SK-N-SH treated with all-trans-retinoic acid at 6 μM for 48 hours (cell line): ENCODE measurements around the gene MUC5AC.

Source experiments
- ATAC-seq: fragments of 200-7000 bp; cut with Tn5 transposase; 3 replicates; pipeline ENCODE4 v1.9.1; 2020; ENCODE audit warnings: mild to moderate bottlenecking, moderate library complexity
- ARNTL ChIP-seq: fragments of 450-650 bp; formaldehyde crosslinking; IDR thresholded peaks from 2 replicates; pipeline ENCODE4 v1.5.0; 2020; ENCODE audit warnings: low read depth, mild to moderate bottlenecking, moderate library complexity, borderline replicate concordance
- BACH2 ChIP-seq: fragments of 250-450 bp; sonication (Bioruptor Pico); IDR thresholded peaks from 2 replicates; pipeline ENCODE4 v1.9.0; 2021; ENCODE audit warnings: mild to moderate bottlenecking, borderline replicate concordance
- CREB5 ChIP-seq: fragments of 250-450 bp; sonication (Bioruptor Pico); IDR thresholded peaks from 2 replicates; pipeline ENCODE4 v1.5.1; 2020; ENCODE audit warnings: low read depth, mild to moderate bottlenecking, moderate library complexity
- CSDC2 ChIP-seq: fragments of 250-450 bp; sonication (Bioruptor Pico); IDR thresholded peaks from 2 replicates; pipeline ENCODE4 v1.5.0; 2020; ENCODE audit warnings: mild to moderate bottlenecking, moderate library complexity
- CSRNP3 ChIP-seq: fragments of 250-450 bp; sonication (Bioruptor Pico); IDR thresholded peaks from 2 replicates; pipeline ENCODE4 v1.5.1; 2021; ENCODE audit warnings: mild to moderate bottlenecking, moderate library complexity
- ESRRG ChIP-seq: fragments of 250-450 bp; sonication (Bioruptor Pico); IDR thresholded peaks from 2 replicates; pipeline ENCODE4 v1.6.1; 2021; ENCODE audit warnings: mild to moderate bottlenecking
- GLIS3 ChIP-seq: fragments of 250-450 bp; sonication (Bioruptor Pico); IDR thresholded peaks from 2 replicates; pipeline ENCODE4 v1.5.0; 2020; ENCODE audit warnings: mild to moderate bottlenecking, moderate library complexity
- ISL1 ChIP-seq: fragments of 250-450 bp; sonication (Bioruptor Pico); IDR thresholded peaks from 2 replicates; pipeline ENCODE4 v2.1.2; 2022; ENCODE audit warnings: mild to moderate bottlenecking, moderate library complexity
- OSR1 ChIP-seq: fragments of 250-450 bp; sonication (Bioruptor Pico); IDR thresholded peaks from 2 replicates; pipeline ENCODE4 v1.8.0; 2022; ENCODE audit warnings: moderate library complexity, mild to moderate bottlenecking, inconsistent platforms
- PPARA ChIP-seq: fragments of 250-450 bp; sonication (Bioruptor Pico); IDR thresholded peaks from 2 replicates; pipeline ENCODE4 v1.5.0; 2020; ENCODE audit warnings: mild to moderate bottlenecking, borderline replicate concordance
- TCF4 ChIP-seq: fragments of 250-450 bp; sonication (Bioruptor Pico); IDR thresholded peaks from 2 replicates; pipeline ENCODE4 v1.8.0; 2021; ENCODE audit warnings: mild to moderate bottlenecking, moderate library complexity, borderline replicate concordance
- TOX ChIP-seq: fragments of 250-450 bp; sonication (Bioruptor Pico); IDR thresholded peaks from 2 replicates; pipeline ENCODE4 v1.8.0; 2021; ENCODE audit warnings: mild to moderate bottlenecking, moderate library complexity, borderline replicate concordance
- TSHZ2 ChIP-seq: fragments of 250-450 bp; sonication (Bioruptor Pico); IDR thresholded peaks from 2 replicates; pipeline ENCODE4 v1.5.0; 2020; ENCODE audit warnings: mild to moderate bottlenecking, moderate library complexity
- ZC3H10 ChIP-seq: fragments of 250-450 bp; sonication (Bioruptor Pico); IDR thresholded peaks from 2 replicates; pipeline ENCODE4 v1.5.1; 2021; ENCODE audit warnings: mild to moderate bottlenecking, moderate library complexity
- ZFP3 ChIP-seq: fragments of 250-450 bp; sonication (Bioruptor Pico); IDR thresholded peaks from 2 replicates; pipeline ENCODE4 v1.5.0; 2020; ENCODE audit warnings: mild to moderate bottlenecking, moderate library complexity
- ZFP30 ChIP-seq: fragments of 450-650 bp; formaldehyde crosslinking; IDR thresholded peaks from 2 replicates; pipeline ENCODE4 v1.5.0; 2022; ENCODE audit warnings: mild to moderate bottlenecking, moderate library complexity
- ZNF565 ChIP-seq: fragments of 450-650 bp; formaldehyde crosslinking; conservative IDR thresholded peaks from 2 replicates; pipeline ENCODE4 v1.5.0; 2020; ENCODE audit warnings: low read depth, mild to moderate bottlenecking, moderate library complexity
- ZNF70 ChIP-seq: fragments of 450-650 bp; formaldehyde crosslinking; IDR thresholded peaks from 2 replicates; pipeline ENCODE4 v1.5.0; 2020; ENCODE audit warnings: mild to moderate bottlenecking, moderate library complexity
- ZNF8 ChIP-seq: fragments of 450-650 bp; formaldehyde crosslinking; IDR thresholded peaks from 2 replicates; pipeline ENCODE4 v1.5.0; 2020; ENCODE audit warnings: mild to moderate bottlenecking, moderate library complexity
- TF ChIP-seq, protein P1 (sequence below): fragments of 250-450 bp; sonication (Bioruptor Pico); IDR thresholded peaks from 2 replicates; pipeline ENCODE4 v1.8.0; 2020; ENCODE audit warnings: mild to moderate bottlenecking, moderate library complexity, borderline replicate concordance
- TF ChIP-seq, protein P2 (sequence below): fragments of 250-450 bp; sonication (Bioruptor Pico); IDR thresholded peaks from 2 replicates; pipeline ENCODE4 v1.8.0; 2021; ENCODE audit warnings: low read depth, mild to moderate bottlenecking, moderate library complexity, borderline replicate concordance

The MUC5AC gene

GRCh38 chr11:1228921-1229451, 71.2 kb downstream of the MUC5AC start (continued):
- no peak for TF ChIP-seq ZC3H10 (CRISPR knock-in tag)
- no peak for TF ChIP-seq ISL1 (CRISPR knock-in tag)
- no peak for TF ChIP-seq ZNF565
- no peak for TF ChIP-seq TOX (CRISPR knock-in tag)
- TF ChIP-seq BACH2 (CRISPR knock-in tag) = no peak
- TF ChIP-seq TCF4 (CRISPR knock-in tag) = no peak
- no peak for TF ChIP-seq OSR1 (CRISPR knock-in tag)
- no peak for TF ChIP-seq ZFP3 (CRISPR knock-in tag)

DNA sequence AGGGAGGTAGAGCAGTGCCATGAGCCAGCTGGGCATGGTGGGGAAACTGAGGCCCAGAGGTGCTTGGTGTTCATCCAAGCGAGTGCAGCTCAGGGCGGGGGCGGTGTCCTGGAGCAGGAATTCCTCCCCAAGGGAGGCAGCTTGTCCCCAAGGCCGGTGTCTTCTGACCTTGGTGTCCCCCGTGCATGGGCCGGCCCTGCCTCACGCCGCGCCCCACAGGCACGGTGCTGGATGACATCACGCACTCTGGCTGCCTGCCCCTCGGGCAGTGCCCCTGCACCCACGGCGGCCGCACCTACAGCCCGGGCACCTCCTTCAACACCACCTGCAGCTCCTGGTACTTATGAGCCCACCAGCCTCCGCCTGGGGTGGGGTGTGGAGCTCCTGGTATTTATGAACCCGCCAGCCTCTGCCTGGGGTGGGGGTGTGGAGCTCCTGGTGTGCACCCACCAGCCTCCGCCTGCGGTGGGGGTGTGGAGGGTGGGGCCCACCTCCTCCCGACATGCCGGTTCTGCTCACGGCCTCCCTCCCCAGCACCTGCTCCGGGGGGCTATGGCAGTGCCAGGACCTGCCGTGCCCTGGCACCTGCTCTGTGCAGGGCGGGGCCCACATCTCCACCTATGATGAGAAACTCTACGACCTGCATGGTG, 71.8 kb downstream of the MUC5AC start:
- no peak for ATAC-seq
- TF ChIP-seq TOX (CRISPR knock-in tag) (no peak), ZFP30 (CRISPR knock-in tag) (no peak), TSHZ2 (no peak), CSRNP3 (no peak), ESRRG (CRISPR knock-in tag) (no peak), TCF4 (CRISPR knock-in tag) (no peak), CSDC2 (CRISPR knock-in tag) (no peak), PPARA (no peak), ZNF70 (CRISPR knock-in tag) (no peak), OSR1 (CRISPR knock-in tag) (no peak), ZNF8 (no peak), ZC3H10 (CRISPR knock-in tag) (no peak), GLIS3 (no peak), CREB5 (CRISPR knock-in tag) (no peak), ZNF565 (no peak)
- TF ChIP-seq, protein P1, sequence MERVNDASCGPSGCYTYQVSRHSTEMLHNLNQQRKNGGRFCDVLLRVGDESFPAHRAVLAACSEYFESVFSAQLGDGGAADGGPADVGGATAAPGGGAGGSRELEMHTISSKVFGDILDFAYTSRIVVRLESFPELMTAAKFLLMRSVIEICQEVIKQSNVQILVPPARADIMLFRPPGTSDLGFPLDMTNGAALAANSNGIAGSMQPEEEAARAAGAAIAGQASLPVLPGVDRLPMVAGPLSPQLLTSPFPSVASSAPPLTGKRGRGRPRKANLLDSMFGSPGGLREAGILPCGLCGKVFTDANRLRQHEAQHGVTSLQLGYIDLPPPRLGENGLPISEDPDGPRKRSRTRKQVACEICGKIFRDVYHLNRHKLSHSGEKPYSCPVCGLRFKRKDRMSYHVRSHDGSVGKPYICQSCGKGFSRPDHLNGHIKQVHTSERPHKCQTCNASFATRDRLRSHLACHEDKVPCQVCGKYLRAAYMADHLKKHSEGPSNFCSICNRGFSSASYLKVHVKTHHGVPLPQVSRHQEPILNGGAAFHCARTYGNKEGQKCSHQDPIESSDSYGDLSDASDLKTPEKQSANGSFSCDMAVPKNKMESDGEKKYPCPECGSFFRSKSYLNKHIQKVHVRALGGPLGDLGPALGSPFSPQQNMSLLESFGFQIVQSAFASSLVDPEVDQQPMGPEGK (CRISPR knock-in tag) = no peak
- TF ChIP-seq, protein P2, sequence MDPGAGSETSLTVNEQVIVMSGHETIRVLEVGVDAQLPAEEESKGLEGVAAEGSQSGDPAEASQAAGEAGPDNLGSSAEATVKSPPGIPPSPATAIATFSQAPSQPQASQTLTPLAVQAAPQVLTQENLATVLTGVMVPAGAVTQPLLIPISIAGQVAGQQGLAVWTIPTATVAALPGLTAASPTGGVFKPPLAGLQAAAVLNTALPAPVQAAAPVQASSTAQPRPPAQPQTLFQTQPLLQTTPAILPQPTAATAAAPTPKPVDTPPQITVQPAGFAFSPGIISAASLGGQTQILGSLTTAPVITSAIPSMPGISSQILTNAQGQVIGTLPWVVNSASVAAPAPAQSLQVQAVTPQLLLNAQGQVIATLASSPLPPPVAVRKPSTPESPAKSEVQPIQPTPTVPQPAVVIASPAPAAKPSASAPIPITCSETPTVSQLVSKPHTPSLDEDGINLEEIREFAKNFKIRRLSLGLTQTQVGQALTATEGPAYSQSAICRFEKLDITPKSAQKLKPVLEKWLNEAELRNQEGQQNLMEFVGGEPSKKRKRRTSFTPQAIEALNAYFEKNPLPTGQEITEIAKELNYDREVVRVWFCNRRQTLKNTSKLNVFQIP (CRISPR knock-in tag) = no peak

GRCh38 chr11:1230121-1230455, 72.3 kb downstream of the MUC5AC start:
- TF ChIP-seq ZFP30 (CRISPR knock-in tag) (no peak), ZNF565 (no peak), ARNTL (no peak)
- TF ChIP-seq, all 23 proteins: peak for 0
- ATAC-seq = no peak
